A673 (cell line): Measurements from ENCODE around the gene MMP1. TPM values are rescaled to one million over a fixed set of nuclear protein-coding genes. Genes with fewer than 3 reads are reported as not detected.

Experiments used
- BruUV-seq: library from RNA; stranded (reverse); fragments of 400-500 nt; replicated peaks from 2 replicates; lab custom pipeline; 2021; lab: Mats Ljungman, UMichigan
- CTCF ChIA-PET: fragments of 300-600 bp; sonication (Branson Sonifier 250); formaldehyde crosslinking; loops from one replicate; lab custom pipeline; 2022; ENCODE audit warnings: antibody characterized with exemption; lab: Charles Lee
- POLR2A ChIA-PET: fragments of 300-600 bp; sonication (Branson Sonifier 250); formaldehyde crosslinking; loops from one replicate; lab custom pipeline; 2022; ENCODE audit warnings: antibody characterized with exemption; ENCODE audit not compliant: low non-redundant PET; lab: Charles Lee
- DNase-seq: peaks from one replicate; pipeline ENCODE4 v3.0.0-alpha.2; 2015; ENCODE audit warnings: low spot score
- H3K27ac ChIP-seq: fragments of 200-600 bp; sonication (generic); 2 replicates; pipeline ENCODE4 v1.5.1; 2016; ENCODE audit warnings: mixed run types, low read depth, mild to moderate bottlenecking, mixed read lengths, antibody characterized with exemption, low read length; ENCODE audit not compliant: poor library complexity, severe bottlenecking
- H3K27me3 ChIP-seq: fragments of 200-600 bp; sonication (generic); replicated peaks from 2 replicates; pipeline ENCODE4 v1.6.1; 2017; ENCODE audit warnings: mixed run types, low read depth, mild to moderate bottlenecking, mixed read lengths, antibody characterized with exemption, low read length; ENCODE audit not compliant: insufficient read depth, poor library complexity
- H3K36me3 ChIP-seq: fragments of 200-600 bp; sonication (generic); 2 replicates; pipeline ENCODE4 v1.6.1; 2016; ENCODE audit warnings: mixed run types, mild to moderate bottlenecking, mixed read lengths, antibody characterized with exemption, low read length; ENCODE audit not compliant: insufficient read depth, poor library complexity, severe bottlenecking
- H3K4me1 ChIP-seq: fragments of 200-600 bp; sonication (generic); 2 replicates; pipeline ENCODE4 v1.6.1; 2017; ENCODE audit warnings: mixed run types, mild to moderate bottlenecking, mixed read lengths, antibody characterized with exemption, low read length; ENCODE audit not compliant: insufficient read depth, poor library complexity, severe bottlenecking
- H3K4me3 ChIP-seq: fragments of 200-600 bp; sonication (generic); 2 replicates; pipeline ENCODE4 v1.5.1; 2016; ENCODE audit warnings: low read depth, mixed run types, mild to moderate bottlenecking, mixed read lengths, low read length; ENCODE audit not compliant: poor library complexity, severe bottlenecking
- H3K9me3 ChIP-seq: fragments of 200-600 bp; sonication (generic); 2 replicates; pipeline ENCODE4 v1.6.1; 2016; ENCODE audit warnings: mixed run types, low read depth, mild to moderate bottlenecking, mixed read lengths, antibody characterized with exemption, low read length; ENCODE audit not compliant: poor library complexity, severe bottlenecking
- EZH2 ChIP-seq: fragments of 200-600 bp; sonication (generic); IDR thresholded peaks from 2 replicates; pipeline ENCODE4 v1.6.1; 2017; ENCODE audit warnings: borderline replicate concordance, low read depth, mild to moderate bottlenecking, mixed read lengths, antibody characterized with exemption, low read length; ENCODE audit not compliant: poor library complexity, severe bottlenecking
- intact Hi-C: fragments of 100-400 bp; cut with micrococcal nuclease; formaldehyde crosslinking; loops from one replicate; pipeline ENCODE4 v1.10.0; 2022; ENCODE audit not compliant: unreplicated experiment
- total RNA-seq: library from RNA; stranded (reverse); gene quantifications from 2 replicates; pipeline ENCODE4 v1.2.3, GENCODE V29; 2021
- TF ChIP-seq, protein P1 (sequence below): fragments of 300-800, 200-600 bp; sonication (generic); conservative IDR thresholded peaks from 2 replicates; pipeline ENCODE4 v1.5.1; 2017; ENCODE audit warnings: low read depth, mild to moderate bottlenecking, antibody characterized with exemption, low read length, moderate library complexity, mixed read lengths

MMP1 gene
- total RNA-seq, 1 experiment from 2014 or later, result 815 TPM

DNA sequence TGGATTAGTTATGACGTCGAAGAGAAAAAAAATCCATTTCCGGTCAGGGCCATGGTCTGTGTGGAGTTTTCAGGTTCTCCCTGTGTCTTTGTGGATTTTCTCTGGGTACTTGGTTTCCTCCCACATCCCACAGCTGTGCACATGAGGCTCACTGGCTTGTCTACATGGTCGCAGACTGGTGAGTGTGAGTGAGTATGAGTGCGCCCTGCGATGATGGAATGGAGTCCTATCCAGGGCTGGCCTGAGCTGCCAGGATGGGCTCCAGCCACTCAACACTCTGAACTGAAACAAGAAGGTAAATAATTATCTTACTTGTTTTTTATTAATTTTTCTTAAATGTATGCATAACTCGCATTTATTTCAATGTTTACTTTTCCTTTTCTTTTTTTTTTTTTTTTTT lies 34.7 kb upstream of the MMP1 start:
- no peak for DNase-seq
- TF ChIP-seq, protein P1, sequence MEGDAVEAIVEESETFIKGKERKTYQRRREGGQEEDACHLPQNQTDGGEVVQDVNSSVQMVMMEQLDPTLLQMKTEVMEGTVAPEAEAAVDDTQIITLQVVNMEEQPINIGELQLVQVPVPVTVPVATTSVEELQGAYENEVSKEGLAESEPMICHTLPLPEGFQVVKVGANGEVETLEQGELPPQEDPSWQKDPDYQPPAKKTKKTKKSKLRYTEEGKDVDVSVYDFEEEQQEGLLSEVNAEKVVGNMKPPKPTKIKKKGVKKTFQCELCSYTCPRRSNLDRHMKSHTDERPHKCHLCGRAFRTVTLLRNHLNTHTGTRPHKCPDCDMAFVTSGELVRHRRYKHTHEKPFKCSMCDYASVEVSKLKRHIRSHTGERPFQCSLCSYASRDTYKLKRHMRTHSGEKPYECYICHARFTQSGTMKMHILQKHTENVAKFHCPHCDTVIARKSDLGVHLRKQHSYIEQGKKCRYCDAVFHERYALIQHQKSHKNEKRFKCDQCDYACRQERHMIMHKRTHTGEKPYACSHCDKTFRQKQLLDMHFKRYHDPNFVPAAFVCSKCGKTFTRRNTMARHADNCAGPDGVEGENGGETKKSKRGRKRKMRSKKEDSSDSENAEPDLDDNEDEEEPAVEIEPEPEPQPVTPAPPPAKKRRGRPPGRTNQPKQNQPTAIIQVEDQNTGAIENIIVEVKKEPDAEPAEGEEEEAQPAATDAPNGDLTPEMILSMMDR, result no peak
- no peak for TF ChIP-seq EZH2
- Histone ChIP-seq H3K4me3 (no peak overlapping the region), H3K9me3 (no peaks in the 10 kb centered on the region), H3K27me3 (no peaks in the 10 kb centered on the region), H3K27ac (no peak overlapping the region), H3K36me3 (no peaks in the 10 kb centered on the region), H3K4me1 (peaks cover 34% of the 10 kb centered on the region)
- POLR2A ChIA-PET, result no interaction called here
- BruUV-seq, result no TSS peak
- intact Hi-C loops, result no loop called here
- CTCF ChIA-PET, result no interaction called here

DNA sequence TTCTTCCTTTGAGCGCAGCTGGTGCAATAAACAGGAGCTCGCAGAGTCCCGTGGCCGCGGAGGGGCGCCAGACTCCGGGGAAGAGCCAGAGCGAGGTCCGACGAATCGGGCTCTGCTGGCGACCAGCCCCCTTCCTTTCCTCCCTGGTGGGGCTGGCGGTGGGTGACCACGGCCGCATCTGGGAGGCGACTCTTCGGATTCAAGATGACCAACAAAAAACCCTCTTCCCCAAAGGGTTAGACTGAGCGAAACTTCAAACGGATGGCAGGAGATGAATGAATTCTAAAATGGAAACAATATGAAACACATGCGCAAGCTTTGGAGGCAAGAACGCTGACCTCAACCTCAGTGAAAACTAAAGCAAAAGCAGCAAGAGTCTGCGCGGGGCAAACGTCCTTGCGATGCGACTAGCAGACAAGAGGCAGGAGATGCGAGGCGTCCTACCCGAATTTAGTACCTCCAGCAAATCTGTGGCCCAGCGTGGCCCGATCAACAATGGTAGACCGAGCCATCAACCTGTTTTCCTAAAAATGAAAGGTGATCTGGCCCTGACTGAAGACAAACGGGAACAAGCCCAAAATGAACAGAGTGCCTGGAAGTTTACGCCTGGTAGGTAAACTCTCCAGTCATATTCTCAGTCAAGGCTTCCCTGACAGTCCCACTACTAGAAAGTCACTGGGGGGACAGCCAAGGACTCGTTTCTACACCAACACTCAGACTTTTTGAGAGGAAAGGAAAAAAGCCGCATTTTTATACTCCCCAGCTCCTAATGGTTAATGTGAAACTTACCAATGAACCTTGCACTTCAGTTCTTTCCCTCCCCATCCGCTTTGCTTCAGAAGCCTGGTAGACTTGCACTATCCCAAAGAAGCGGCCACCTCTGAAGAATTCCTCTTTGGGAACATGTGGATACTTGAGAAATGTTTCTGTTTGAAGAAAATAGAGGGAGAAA lies 33.8 kb upstream of the MMP1 start:
- no peak overlapping the region for H3K27ac ChIP-seq
- H3K4me3 ChIP-seq, result no peak overlapping the region
- H3K27me3 ChIP-seq, result no peaks in the 10 kb centered on the region
- ChIA-PET POLR2A (no interaction called here), CTCF (no interaction called here)
- no peaks in the 10 kb centered on the region for H3K9me3 ChIP-seq
- no TSS peak for BruUV-seq
- DNase-seq, result no peak
- TF ChIP-seq, protein P1, result no peak
- TF ChIP-seq EZH2, result no peak
- no peaks in the 10 kb centered on the region for H3K36me3 ChIP-seq
- peaks cover 28% of the 10 kb centered on the region for H3K4me1 ChIP-seq
- intact Hi-C loops, result no loop called here

DNA sequence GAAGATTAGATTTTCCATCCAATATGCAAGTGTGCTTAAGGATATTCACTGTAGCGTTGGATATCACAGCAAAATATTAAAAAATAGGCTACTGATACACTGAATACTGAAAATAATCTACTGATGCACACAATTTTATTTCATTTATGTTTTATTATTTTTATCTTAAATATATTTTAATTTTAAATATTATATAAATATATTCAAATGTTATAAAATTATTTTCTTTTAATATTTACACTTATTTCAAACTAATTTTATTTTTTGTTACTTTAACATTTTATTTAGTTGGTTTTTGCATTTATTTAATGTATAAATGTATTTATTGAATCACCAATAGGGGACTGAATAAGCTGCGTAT lies 33.1 kb upstream of the MMP1 start:
- Histone ChIP-seq H3K27ac (no peak overlapping the region), H3K9me3 (no peaks in the 10 kb centered on the region), H3K36me3 (no peaks in the 10 kb centered on the region), H3K27me3 (no peaks in the 10 kb centered on the region), H3K4me1 (peaks cover 22% of the 10 kb centered on the region), H3K4me3 (no peak overlapping the region)
- no peak for DNase-seq
- ChIA-PET POLR2A (no interaction called here), CTCF (no interaction called here)
- TF ChIP-seq, protein P1, result no peak
- no peak for TF ChIP-seq EZH2
- intact Hi-C loops, result no loop called here
- BruUV-seq, result no TSS peak
